Lung microvascular endothelial cell (primary cell): ENCODE results near the gene SCGB3A1. TPM values are rescaled to one million over a fixed set of nuclear protein-coding genes. Genes with fewer than 3 reads are reported as not detected.

Experiments used
- DNase-seq, 2 donors: peaks; one replicate each; pipeline versions ENCODE4 v3.0.0 to v3.0.0-alpha.2; 2010; ENCODE audit warnings: low read depth in 2 of 2
- total RNA-seq: library from RNA; depleted of rRNA; stranded (reverse); fragments of >200 nt; gene quantifications from 2 replicates; pipeline ENCODE4 v1.2.1, GENCODE V29; 2014

Gene SCGB3A1, protein sequence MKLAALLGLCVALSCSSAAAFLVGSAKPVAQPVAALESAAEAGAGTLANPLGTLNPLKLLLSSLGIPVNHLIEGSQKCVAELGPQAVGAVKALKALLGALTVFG
- total RNA-seq = 0.44 and 0.60 TPM in 2 replicates

DNA sequence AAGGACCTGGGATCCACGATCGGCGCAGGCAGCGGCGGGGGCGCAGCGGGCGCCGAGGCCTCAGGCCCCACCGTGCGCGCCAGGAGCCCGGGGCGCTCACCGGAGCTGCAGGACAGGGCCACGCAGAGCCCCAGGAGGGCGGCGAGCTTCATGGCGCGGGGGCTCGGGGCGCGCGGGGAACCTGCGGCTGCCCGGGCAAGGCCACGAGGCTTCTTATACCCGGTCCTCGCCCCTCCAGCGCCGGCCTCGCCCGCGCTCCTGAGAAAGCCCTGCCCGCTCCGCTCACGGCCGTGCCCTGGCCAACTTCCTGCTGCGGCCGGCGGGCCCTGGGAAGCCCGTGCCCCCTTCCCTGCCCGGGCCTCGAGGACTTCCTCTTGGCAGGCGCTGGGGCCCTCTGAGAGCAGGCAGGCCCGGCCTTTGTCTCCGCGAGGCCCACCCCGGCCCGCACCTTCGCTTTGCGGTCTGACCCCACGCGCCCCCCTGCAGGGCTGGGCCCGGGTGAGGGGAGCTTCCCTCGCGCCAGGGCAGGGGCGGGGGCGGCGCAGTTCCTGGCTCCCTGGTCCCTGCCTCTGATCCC is at the start of gene SCGB3A1:
Gene SCGB3A1 (minus strand): TSS at position 189 of the 577 bp plus-strand sequence. CDS start 37 bp downstream, at position 152.
- DNase-seq = no peak

DNA sequence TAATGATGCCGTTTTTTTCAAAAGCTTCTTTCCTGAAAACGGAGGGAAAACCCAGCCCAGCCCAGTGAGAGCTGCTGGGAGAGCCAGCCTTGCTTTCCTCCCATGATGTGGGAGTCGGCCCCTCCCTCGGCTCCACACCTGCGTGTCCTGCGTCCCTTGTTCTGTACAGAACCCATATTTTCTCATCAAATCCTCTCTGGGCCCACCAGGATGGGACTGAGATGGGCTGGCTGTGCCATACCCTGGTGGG is 49.2 kb upstream of the SCGB3A1 start:
- DNase-seq = no peak

DNA sequence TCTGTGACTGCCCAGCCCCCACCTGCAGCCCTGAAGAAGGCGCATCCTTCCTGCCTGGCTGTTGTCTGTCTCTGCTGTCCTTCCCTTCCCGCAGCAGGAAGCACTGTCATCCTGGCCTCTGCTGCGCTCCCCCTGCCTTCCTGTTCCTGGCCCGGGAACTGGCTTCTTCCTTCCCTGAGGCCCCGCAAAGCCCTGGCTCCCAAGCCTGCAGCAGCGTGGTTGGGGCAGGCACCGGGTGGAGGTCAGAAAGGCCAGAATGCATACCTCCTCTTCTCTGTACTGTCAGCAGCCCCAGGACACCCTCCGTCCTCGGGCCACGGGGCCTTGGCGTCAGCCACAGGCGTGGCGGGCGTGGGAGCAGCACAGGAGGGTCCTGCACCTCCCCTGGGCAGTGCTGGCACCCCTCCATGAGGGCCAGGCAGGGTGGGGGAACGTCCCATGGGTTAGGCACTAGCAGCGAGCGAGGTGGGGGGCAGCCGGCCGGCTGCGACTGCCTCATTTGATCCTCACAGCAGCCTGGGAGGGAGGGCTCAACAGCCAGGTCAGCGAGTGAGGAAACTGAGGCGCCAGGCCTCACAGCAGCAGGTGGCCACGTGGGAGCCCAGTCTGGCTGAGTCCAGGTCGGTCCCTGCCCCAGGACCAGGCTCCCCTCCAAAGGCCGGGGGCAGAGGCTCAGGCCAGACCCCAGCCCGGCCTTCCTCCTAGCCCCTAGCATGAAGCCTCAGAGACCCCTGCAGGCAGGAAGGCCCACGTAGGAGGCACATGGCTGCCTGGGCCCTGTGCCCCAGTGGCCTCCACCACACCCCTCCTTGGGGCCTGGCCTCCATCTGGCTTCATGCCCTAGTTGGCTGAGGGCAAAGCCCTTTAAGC is 48.7 kb upstream of the SCGB3A1 start:
- DNase-seq = peak in 1 of 2 donors; percentile 97

DNA sequence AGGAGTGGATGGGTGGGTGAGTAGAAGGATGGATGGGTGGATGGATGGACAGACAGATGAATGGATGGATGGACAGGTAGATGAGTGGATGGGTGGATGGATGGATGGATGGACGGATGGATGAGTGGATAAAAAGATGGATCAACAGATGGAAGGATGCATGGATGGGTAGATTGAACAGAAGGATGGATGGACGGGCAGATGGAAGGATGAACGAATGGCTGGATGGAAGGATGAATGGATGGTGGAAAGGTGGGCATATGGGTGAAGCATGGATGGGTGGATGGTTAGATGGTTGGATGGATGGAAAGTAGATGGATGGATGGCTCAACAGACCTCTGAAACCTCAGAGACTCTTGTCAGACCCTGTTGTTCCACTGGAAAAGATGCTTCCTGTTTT is 48.0 kb upstream of the SCGB3A1 start:
- no peak for DNase-seq

DNA sequence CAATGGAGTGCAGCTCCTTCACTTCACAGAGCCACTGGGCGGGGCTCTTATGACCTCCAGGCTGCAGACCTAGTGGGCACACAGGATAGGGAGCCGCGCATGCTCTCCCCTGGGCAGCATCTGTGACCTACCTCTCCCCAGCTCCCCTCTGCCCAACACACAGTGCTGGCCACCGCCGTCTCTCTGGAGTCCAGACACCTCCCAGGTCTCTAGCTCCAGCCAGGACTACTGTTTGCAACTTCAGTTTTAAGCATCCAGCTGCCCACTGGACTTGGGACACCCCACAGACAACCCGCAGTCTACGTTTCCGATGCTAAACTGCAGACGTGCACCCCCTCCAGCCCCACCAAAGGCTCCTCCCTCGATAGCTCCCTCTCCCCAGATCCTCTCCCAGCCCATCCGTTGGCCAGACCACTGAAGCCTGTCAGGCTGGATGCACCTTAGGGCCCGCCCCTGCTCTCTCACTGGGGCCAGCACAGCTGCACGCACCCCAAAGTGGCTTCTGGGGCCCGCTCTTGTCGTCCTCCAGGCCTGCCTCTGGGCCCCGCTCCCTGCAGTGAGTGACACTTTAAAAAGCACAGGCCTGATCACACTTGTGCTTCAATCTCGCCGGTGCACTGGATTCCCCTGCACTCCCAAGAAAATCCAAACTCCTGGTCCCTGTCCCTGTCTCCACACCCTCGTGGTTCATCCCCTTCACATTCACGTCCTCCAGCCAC is 46.8 kb upstream of the SCGB3A1 start:
- DNase-seq = peak in 1 of 2 donors; percentile 8

DNA sequence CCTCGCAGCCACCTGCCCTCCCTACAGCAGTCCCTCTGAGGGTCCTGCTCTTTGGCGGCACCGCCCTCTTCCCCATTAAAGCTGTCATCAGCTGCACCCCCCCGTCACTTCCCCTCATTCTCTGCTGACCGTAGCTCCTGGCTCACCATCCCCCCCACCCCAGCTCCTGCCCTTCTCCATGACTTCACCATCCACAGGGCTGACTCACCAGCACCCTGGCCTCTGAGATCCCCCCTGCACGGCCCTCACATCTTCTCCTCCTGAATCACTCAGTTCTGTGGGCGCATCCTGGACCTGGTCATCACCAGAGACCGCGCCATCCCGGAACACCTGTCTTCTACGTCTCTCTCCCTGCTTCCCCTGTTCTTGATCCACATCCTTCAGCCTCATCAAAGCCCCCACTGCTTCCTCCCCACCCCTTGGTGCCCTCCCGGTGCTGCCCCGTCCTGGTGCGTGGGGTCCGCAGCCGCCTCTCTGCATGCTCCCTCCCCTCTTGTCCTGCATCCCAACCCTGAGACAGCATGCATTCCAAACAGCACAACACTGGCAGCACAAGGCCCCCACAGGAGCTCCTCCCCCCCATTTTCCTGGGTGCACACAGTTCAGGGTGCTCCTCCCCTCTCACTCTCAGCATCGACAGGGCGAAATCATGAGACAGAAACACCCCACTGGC is 45.2 kb upstream of the SCGB3A1 start:
- peak; percentile 44 to 87 for DNase-seq

DNA sequence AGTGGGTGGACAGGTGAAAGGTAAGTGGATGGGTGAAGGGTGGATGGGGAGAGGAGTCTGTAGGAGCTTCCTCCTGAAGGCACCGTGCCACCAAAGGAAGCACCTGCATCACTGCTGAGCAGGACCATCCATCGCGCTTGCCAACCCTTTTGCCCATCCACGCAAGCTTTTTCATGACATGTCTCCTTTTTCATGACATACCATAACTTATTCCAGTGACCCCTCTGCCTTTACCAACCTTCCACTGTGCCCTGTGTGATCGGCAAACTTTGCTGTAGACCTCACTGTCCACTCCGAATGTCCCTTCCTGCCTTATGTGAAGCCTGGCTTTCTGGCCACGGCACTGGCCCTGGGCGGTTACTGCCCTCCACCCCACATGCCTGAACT is 44.7 kb upstream of the SCGB3A1 start:
- no peak for DNase-seq

DNA sequence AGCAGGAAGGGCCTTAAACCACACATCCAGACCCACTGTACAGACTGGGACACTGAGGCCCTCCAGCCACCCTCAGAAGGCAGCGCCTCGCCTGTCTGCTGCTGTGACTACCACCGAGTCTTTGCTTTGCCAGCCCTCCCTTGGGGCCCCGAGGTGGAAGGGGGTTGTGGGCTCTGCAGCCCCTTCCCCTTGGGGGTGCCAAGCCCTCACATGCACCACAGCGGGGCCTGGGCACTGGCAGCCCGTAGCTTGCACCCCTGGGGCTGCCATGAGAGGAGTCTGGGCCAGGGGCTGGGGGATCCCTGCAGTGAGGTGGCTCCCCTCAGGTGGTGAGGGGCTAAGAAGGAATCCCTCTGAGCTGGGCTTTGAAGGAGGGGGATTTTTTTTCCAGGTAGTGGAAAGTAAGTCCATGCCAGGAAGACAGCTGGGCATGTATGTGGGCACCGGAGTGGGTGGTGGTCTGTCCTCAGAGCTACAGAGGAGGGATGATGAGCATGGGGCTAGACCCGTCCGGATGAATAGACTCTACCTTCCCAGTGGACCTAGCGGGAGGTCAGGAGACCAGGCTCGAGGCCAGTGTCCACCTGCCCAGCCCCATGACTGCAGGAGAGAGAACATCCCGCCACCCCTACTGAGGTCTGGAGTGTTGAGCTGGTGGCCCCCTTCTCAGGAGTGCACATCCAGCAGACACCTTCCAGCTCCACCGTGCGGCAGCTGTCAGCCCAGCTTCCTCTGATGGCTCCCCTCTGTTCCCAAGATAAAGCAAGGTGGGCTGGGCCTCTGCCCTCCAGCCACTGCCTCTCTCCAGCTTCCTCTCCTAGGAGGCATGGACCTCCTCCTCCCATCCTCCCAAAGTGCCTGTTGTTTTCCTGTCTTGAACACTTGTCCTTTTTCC is 42.2 kb upstream of the SCGB3A1 start:
- no peak for DNase-seq

DNA sequence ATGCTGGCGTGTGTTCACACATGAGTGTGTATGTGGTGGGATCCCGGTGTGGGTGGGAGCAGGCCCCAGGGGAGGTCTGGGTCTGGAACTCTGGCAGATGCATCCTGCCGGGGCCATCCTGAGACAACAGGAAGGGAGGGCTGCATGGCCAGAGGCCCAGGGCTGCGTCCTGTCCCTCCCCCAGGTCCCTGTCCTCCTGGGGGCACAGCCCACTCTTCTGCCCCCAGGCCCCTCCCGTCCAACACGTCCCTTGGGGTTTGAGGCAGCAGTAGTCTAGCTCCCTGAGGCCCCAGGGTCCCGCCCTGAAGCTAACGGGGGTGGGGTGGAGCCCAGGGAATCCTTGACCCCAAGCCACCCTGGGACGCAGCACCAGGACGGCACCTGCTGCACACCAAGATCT is 41.5 kb upstream of the SCGB3A1 start:
- DNase-seq = peak in 1 of 2 donors; percentile 96

DNA sequence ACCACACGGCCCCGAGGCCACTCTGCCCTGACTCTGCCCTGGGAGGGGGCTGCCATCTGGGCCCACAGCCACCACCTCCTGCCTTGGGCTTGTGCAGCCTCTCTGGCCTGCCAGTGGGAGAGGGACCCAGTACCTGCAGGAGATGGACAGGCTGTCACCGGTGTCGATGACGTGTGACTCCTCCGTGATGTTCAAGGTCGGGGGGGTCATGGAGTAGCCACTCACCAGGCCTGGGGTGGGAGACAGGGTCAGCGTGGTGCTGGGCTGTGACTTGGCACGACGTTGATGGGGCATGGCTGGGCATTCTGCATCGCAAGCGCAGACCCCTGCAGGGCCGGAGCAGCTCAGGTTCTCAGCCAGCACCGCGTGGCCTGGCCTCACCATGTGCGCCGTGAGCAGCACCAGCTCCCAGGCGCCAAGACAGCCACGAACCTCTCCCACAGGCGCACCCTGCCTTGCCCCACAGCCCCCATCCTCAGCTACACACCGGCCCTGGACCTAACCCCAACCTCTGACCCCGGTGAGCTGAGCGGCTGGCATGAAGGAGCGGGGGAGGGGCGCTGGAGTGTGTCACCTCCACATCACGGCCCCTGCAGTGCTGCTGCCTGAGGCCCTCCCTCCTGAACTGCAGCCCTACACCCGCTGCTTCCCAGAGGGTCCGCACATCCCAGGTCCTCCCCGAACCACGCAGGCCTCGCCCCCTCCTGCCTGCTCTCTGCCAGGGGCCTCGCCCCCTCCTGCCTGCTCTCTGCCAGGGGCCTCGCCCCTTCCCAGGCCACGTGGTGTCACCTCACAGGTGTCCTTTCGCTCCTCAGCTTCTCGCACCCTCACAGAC is 40.5 kb upstream of the SCGB3A1 start:
- DNase-seq = no peak

DNA sequence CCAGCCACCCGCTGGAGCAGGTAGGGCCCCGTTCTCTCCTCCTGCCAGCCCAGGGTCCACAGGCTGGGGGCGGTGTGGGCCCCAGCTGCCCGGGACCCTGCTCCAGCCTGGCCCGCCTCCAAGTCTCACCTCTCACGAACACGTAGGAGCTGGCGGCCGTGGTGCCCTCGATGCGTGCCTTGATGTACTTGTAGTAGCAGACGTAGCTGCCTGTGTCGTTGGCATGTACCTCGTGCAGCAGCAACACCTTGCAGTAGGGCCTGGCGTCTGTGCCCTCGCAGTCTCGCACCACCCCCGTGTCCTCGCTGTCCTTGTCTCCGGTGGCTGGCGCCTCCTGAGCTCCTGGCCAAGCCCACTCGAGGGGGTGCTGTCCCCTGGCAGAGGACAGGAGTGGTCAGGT is 39.1 kb upstream of the SCGB3A1 start:
- DNase-seq = no peak

DNA sequence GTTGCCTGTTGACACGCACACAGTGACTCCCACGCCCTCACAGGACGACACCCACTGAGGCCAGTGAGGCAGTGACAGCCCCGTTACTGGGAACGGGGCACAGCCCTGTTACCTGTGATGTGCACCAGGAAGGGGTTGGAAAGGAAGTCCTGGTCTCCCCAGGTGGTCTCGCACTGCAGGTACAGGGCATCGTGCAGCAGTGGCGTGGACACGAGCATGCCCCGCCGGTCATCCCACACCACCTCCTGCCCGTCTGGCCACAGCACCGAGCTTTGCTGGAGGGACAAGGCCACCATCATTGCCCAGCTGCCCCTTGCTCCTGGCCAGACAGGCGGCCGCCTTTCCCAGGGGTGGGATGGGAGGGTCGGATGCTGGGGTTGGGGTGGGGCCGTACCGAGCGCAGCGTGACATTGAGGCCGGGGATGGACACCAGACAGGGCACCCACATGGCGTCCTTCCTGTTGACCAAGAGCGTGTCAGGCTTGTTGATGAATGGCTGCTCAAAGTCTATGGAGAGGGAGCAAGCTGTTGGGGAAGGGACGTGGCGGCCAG is 38.6 kb upstream of the SCGB3A1 start:
- no peak for DNase-seq

DNA sequence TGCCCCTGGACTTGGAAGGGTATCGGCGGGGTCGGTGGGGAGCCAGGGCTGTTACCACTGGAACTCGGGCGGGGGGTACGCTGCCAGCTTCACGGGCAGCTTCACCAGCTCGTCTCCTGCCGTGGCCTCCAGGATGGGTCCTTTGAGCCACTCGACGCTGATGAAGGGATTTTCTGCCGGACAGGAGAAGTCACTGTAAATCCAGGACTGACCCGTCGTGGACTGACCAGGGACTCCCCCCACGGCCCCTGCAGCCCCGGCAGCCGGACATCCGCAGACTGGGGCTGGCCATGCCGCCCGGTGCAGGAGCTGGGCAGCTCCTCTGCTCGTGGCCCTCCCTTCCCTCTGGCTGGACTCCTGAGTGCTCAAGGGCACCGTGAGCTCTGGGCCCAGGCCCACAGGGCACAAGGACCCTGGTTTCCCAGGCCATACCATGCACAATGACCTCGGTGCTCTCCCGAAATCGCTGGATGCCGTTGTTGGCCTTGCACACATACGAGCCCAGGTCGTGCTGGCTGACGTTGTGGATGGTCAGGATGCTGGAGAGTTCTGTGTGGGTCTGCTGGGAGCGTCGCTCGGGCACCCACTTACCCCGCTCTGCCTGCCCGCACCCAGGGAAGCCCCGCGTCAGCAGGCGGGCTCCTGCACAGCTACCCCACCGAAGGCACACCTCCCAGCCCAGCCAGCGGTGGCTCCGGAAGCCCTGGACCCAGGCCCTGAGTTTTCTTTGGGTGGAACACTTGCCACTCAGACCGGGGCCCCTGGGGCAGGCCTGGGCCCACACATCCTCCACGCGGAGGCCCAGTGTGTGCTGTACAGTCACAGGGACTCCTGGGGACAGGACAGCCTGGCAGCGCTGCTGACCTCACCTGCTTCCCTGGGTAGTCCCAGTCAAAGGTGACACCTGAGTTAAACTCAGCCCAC is 37.8 kb upstream of the SCGB3A1 start:
- no peak for DNase-seq

DNA sequence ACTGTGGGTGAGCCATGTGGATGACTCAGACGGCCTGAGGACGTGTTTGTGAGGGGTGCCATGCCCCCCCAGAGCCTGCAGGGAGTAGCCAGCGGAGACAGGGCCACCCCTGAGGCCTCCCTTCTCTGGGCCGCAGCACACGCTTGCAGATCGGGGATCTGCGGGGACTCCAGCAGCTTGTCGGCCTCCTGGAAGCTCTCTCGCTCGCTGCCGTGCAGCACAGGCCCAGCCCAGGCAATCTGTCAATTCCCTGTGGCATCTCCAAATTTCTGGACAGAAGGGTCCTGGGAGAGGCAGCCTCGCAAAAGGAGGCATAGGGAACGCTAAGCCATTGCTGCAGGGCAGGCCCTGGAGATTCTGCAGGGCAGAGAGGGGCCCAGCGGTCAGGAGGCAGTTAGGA is 36.9 kb upstream of the SCGB3A1 start:
- no peak for DNase-seq

DNA sequence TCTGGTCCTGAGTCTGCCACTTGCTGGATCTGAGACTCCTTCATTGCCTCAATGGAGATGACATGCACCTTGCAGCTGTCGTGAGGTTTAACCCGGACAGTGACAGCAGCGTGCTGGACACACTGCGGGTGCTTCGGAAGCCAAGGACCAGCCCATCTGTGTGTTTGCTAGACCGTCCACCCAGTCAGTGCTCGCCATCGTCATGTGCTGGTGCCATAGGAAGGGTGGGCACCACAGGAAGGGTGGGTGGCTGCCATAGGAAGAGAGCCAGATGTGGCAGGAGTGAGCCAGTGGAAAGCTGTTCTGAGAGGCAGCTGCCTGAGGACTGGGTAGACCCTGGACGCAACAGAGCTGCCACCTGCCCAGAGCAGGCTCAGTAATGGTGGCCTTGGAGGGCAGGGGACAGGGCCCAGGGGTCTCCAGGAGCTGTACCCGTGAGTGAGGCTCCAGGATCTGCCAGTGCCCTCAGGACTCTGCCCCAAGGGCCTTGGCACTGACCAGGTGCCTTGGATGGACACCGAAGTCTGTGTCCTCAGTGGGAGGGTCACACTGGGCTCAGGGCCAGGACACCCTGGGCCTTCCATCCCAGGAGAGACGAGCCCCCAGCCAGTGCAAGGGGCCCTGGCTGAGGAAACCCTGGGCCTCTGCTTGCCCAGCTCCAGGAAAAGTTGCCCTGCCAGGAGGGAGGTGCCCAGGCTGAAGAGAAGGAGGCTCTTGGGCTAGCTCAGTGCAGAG is 36.3 kb upstream of the SCGB3A1 start:
- no peak for DNase-seq

DNA sequence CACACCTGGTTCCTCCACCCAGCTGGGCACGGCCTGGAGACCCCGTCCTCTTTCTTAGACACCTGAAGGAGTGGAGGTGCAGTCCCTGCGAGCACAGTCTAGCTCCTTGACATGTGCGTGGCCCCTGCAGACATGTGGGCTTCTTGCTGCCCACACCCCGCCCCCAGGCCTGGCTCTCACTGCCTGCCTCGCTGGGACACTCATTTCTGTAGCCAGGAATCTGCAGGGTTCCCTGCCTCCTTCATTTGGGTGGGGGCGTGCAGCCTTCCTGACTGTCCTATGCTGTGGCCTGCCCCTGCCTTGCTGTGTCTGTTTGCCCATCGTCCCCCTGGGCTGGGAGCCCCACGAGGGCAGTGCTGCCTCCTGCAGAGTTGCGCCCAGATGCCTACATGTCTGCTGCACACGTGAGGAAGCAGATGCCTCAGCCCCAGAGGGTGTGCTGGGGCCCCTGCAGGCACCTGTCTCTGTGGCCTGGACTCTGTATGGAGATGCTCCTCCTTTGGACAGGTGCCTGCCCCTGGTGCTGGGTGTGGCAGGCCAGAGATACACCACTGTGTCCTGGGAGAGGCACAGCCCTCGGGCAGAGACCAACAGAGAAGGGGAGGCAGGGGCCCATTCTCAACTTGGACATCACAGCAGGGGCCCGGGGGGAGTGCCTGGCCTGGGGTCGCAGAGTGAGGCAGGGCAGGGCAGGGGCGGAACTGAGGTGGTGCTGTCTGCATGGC is 35.5 kb upstream of the SCGB3A1 start:
- no peak for DNase-seq
